Hepatocyte (in vitro differentiated cells): ENCODE data around the gene FABP7. TPM values are rescaled to one million over a fixed set of nuclear protein-coding genes. Genes with fewer than 3 reads are reported as not detected.

Experiments used
- DNase-seq: peaks from one replicate; pipeline ENCODE4 v3.0.0-alpha.2; 2016; ENCODE audit warnings: low spot score
- H2AFZ ChIP-seq: fragments of 200-600 bp; sonication (generic); 2 replicates; pipeline ENCODE4 v1.6.0; 2016; ENCODE audit warnings: antibody characterized with exemption, mild to moderate bottlenecking
- H3K27ac ChIP-seq: fragments of 200-600 bp; sonication (generic); 2 replicates; pipeline ENCODE4 v1.5.1; 2016; ENCODE audit warnings: mild to moderate bottlenecking
- H3K27me3 ChIP-seq: fragments of 200-600 bp; sonication (generic); 2 replicates; pipeline ENCODE4 v1.6.1; 2016
- H3K36me3 ChIP-seq: fragments of 200-600 bp; sonication (generic); replicated peaks from 2 replicates; pipeline ENCODE4 v1.5.1; 2016; ENCODE audit warnings: low read depth; ENCODE audit not compliant: insufficient read depth
- H3K4me1 ChIP-seq: fragments of 200-600 bp; sonication (generic); 2 replicates; pipeline ENCODE4 v1.5.1; 2016; ENCODE audit warnings: mild to moderate bottlenecking, moderate library complexity; ENCODE audit not compliant: insufficient read depth
- H3K4me2 ChIP-seq: fragments of 200-600 bp; sonication (generic); 2 replicates; pipeline ENCODE4 v1.6.0; 2016
- H3K4me3 ChIP-seq: fragments of 200-600 bp; sonication (generic); 2 replicates; pipeline ENCODE4 v1.5.1; 2016; ENCODE audit warnings: mild to moderate bottlenecking
- H3K79me2 ChIP-seq: fragments of 200-600 bp; sonication (generic); 2 replicates; pipeline ENCODE4 v1.6.0; 2017; ENCODE audit warnings: mild to moderate bottlenecking
- H3K9me2 ChIP-seq: fragments of 200-600 bp; sonication (generic); replicated peaks from 2 replicates; pipeline ENCODE4 v1.6.0; 2017; ENCODE audit warnings: mild to moderate bottlenecking; ENCODE audit not compliant: insufficient read depth
- H3K9me3 ChIP-seq: fragments of 200-600 bp; sonication (generic); 2 replicates; pipeline ENCODE4 v1.5.1; 2016; ENCODE audit warnings: low read depth, mild to moderate bottlenecking
- H4K20me1 ChIP-seq: fragments of 200-600 bp; sonication (generic); 2 replicates; pipeline ENCODE4 v1.6.0; 2016; ENCODE audit warnings: mild to moderate bottlenecking; ENCODE audit not compliant: insufficient read depth, poor library complexity, severe bottlenecking
- EZH2 ChIP-seq: fragments of 200-600 bp; sonication (generic); IDR thresholded peaks from 2 replicates; pipeline ENCODE4 v1.6.1; 2016; ENCODE audit warnings: antibody characterized with exemption, mild to moderate bottlenecking, borderline replicate concordance
- EZH2phosphoT487 ChIP-seq: fragments of 200-600 bp; sonication (generic); IDR thresholded peaks from one replicate; pipeline ENCODE4 v1.6.1; 2018; ENCODE audit warnings: antibody characterized with exemption, mild to moderate bottlenecking, low read depth, moderate library complexity; ENCODE audit not compliant: unreplicated experiment, severe bottlenecking
- WGBS: methylation state at CpG from one replicate; pipeline ENCODE4 v1.1.6; 2016; ENCODE audit warnings: low lambda C conversion rate; ENCODE audit errors: missing lambda C conversion rate; 5-methylcytosine and 5-hydroxymethylcytosine counted together
- polyA plus RNA-seq: library from polyadenylated mRNA; unstranded; fragments of >200 nt; fragmentation: Nextera tagmentation; extraction: Ambion mirVana; gene quantifications from 2 replicates; pipeline ENCODE4 v1.2.1, GENCODE V29; 2016
- total RNA-seq: library from RNA; depleted of rRNA; stranded (reverse); fragments of >200 nt; gene quantifications from 2 replicates; pipeline ENCODE4 v1.2.3, GENCODE V29; 2014
- TF ChIP-seq, protein P1 (sequence below): fragments of 200-600 bp; sonication (generic); IDR thresholded peaks from 2 replicates; pipeline ENCODE4 v1.5.1; 2016; ENCODE audit warnings: antibody characterized with exemption, mild to moderate bottlenecking; ENCODE audit not compliant: poor library complexity

FABP7 gene
- total and polyA plus RNA-seq, 2 experiments from 2014 or later: 0.60 TPM; not detected in 1

DNA sequence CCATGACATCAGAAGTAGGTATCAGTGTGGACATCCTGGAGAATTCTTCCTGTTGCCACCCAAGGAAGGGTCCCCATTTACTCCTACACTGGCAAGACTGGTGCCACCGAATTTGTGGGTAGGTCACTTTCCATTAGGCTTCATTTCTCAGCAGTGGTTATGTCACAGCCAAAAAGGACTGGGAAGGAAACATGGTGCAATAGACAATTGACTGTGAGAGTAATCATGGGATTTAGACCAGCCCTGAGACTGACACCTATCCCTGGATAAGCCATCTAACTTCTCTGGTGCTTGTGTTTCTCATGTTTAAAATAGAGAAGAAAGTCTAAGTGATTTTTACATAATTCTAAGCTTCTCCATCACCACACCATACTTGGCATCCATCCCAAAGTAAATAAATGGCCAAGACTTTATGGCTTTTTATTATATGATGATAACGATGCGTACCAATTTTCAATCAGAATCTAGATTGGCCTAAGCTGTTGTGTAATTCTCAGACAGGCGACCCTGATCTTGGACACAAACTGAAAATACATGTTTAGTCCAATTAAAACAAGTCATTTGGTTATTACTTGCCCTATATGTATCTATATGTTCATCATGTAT lies 19.7 kb downstream of the FABP7 start:
- Histone ChIP-seq H3K36me3 (no peaks in the 10 kb centered on the region), H3K4me2 (peak overlapping the region; percentile 14), H3K27ac (peak overlapping the region; percentile 75), H2AFZ (no peak overlapping the region), H3K9me3 (no peaks in the 10 kb centered on the region), H3K27me3 (no peaks in the 10 kb centered on the region), H3K4me3 (no peak overlapping the region), H3K4me1 (peaks cover 47% of the 10 kb centered on the region), H3K9me2 (no peaks in the 10 kb centered on the region), H3K79me2 (peaks cover 37% of the 10 kb centered on the region), H4K20me1 (no peaks in the 10 kb centered on the region)
- TF ChIP-seq EZH2: no peak
- TF ChIP-seq, protein P1, sequence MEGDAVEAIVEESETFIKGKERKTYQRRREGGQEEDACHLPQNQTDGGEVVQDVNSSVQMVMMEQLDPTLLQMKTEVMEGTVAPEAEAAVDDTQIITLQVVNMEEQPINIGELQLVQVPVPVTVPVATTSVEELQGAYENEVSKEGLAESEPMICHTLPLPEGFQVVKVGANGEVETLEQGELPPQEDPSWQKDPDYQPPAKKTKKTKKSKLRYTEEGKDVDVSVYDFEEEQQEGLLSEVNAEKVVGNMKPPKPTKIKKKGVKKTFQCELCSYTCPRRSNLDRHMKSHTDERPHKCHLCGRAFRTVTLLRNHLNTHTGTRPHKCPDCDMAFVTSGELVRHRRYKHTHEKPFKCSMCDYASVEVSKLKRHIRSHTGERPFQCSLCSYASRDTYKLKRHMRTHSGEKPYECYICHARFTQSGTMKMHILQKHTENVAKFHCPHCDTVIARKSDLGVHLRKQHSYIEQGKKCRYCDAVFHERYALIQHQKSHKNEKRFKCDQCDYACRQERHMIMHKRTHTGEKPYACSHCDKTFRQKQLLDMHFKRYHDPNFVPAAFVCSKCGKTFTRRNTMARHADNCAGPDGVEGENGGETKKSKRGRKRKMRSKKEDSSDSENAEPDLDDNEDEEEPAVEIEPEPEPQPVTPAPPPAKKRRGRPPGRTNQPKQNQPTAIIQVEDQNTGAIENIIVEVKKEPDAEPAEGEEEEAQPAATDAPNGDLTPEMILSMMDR: no peak
- TF ChIP-seq EZH2phosphoT487: no peak
- DNase-seq: no peak
- WGBS: 72% methylated on average over 4 of the region's 4 CpGs

DNA sequence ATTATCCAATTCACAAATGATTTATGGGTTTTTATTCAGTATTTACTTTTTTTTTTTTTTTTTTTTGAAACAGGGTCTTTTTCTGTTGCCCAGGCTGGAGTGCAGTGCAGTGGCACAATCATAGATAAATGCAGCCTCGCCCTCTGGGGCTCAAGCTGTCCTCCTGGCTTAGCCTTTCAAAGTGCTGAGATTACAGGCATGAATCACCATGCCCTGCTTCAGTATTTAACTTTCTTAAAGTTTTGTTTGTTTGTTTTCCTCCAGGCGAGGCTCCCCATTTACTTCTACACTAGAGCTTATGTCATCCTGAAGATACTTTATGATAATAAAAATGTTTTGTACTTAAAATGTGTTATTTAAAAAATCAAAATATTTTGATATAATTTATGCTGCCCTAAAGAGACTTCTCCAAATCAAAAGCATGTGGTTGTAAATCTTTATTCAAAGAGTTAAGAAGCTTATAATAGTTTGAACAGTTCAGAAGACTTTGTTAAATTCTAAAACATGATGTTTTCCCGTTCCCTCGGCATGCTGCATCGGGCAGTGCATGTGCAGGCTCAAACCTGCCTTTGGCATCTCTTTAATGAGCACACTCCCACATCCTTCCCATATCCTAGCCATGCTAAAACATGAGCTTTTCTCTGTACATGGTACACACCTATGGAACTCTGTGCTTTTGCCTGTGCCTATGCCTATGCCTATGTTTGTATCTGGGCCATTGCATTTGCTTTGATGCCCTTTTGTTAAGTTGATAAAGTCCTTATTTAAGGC lies 20.6 kb downstream of the FABP7 start:
- H3K36me3 ChIP-seq: no peaks in the 10 kb centered on the region
- TF ChIP-seq, protein P1: no peak
- TF ChIP-seq EZH2: no peak
- TF ChIP-seq EZH2phosphoT487: no peak
- peaks cover 28% of the 10 kb centered on the region for H3K79me2 ChIP-seq
- no peak overlapping the region for H2AFZ ChIP-seq
- H3K4me3 ChIP-seq: no peak overlapping the region
- peak overlapping the region; percentile 14 for H3K4me2 ChIP-seq
- no peaks in the 10 kb centered on the region for H3K9me2 ChIP-seq
- H3K4me1 ChIP-seq: peaks cover 53% of the 10 kb centered on the region
- no peaks in the 10 kb centered on the region for H3K9me3 ChIP-seq
- 52% methylated on average over 5 of the region's 5 CpGs for WGBS
- peak overlapping the region; percentile 75 for H3K27ac ChIP-seq
- H3K27me3 ChIP-seq: no peaks in the 10 kb centered on the region
- DNase-seq: peak; percentile 47
- no peaks in the 10 kb centered on the region for H4K20me1 ChIP-seq

DNA sequence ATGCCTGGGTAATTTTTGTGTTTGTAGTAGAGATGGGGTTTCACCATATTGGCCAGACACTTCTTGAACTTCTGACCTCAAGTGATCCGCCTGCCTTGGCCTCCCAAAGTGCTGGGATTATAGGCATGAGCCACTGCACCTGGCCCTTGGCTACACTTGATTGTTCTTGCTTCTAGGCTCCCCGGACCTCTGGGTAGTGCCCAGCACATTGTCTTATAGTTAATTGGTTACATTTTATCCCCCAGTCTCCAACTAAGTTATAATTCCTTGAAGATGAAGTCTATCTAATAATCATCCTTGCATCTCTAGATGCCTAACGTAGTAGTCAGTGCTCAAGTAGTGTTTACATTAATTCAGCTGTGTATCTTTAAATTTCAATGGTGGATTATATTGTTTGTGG lies 21.4 kb downstream of the FABP7 start:
- no peaks in the 10 kb centered on the region for H3K27me3 ChIP-seq
- H3K9me3 ChIP-seq: no peaks in the 10 kb centered on the region
- no peaks in the 10 kb centered on the region for H3K9me2 ChIP-seq
- H3K36me3 ChIP-seq: no peaks in the 10 kb centered on the region
- no peak overlapping the region for H2AFZ ChIP-seq
- peaks cover 59% of the 10 kb centered on the region for H3K4me1 ChIP-seq
- H4K20me1 ChIP-seq: no peaks in the 10 kb centered on the region
- peaks cover 20% of the 10 kb centered on the region for H3K79me2 ChIP-seq
- peak overlapping the region; percentile 75 for H3K27ac ChIP-seq
- no peak overlapping the region for H3K4me3 ChIP-seq
- H3K4me2 ChIP-seq: no peak overlapping the region
- DNase-seq: no peak
- TF ChIP-seq, protein P1: no peak
- TF ChIP-seq EZH2: no peak
- TF ChIP-seq EZH2phosphoT487: no peak
- WGBS: 69% methylated on average over 3 of the region's 3 CpGs
